Fibroblast of skin of scalp (primary cell): ENCODE results near the gene AACS.
A peak's percentile ranks its signal among the peaks of the same experiment; 100 is the strongest.

Source experiments
- DNase-seq: peaks from one replicate; pipeline ENCODE4 v3.0.0-alpha.2; 2013

The AACS gene

DNA sequence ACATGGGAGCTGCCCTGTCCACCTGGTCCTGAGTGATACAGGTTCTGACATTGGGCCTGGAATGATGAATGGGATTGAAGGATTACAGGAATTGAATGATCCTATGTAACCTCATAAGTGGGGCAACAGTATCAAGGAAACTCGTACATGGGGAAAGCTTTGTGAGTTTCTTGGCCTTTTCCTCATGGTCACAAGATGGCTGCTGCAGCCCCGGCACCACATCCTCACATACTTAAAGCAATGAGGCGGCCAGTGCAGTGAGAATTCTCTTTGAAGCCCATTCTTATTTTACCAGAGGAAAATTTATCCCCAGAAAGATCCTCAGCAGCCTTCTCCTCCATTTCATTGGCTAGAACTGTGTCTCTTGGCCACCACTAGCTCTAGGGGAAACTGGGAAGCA is 91.9 kb downstream of the AACS start:
- no peak for DNase-seq

GRCh38 chr12:125159702-125160101 is 94.5 kb downstream of the AACS start:
- no peak for DNase-seq

DNA sequence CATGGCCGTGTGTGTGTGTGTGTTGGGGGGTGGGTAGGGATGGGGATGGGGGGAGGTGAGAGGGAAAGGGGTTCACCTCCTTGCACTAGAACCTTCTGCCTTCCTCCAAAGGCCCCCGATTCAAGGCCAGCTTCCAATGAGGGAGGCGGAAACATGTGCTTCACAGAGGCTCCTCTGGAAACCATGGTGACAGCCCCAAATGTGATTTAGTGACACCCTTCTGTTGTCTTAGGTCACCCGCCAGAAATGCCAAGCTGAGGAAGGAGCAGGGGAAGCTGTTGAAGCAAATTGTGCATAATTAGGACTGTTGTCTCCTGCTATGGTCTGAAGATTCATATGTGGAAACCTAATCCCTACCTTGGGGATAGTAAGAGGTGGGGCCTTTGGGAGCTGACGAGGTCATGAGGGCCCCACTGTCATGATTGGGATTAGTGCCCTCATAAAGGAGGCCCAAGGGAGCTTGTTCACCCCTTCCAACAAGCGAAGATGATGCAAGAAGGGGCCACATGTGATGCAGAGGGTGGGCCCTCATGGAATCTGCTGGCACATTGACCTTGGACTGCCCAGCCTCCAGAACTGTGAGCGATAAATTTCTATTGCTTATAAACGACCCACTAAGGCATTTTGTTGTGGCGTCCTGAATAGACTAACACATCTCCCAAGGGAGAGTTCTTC is 95.2 kb downstream of the AACS start:
- no peak for DNase-seq

GRCh38 chr12:125161712-125162022 is 96.4 kb downstream of the AACS start:
- no peak for DNase-seq

GRCh38 chr12:125162489-125163028 is 97.3 kb downstream of the AACS start:
- DNase-seq = no peak

DNA sequence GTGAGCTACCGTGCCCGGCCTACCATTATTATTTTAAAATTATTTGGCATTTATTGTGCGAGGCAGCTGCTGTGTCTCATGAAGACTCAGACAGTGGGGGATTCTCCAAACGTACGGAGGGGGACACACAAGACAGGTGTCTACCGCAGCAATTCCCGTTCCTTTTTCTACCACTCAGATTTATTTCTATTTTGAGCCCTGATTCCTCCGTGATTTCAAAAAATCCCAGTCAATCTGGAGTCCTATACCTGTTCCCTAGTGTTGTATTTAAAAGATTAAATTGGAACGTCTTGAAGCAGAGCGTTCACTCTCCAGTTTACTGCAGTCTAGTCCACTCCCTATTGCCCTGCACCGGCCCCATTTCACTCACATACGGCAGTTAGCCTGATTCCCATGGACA is 97.9 kb downstream of the AACS start:
- DNase-seq = no peak

DNA sequence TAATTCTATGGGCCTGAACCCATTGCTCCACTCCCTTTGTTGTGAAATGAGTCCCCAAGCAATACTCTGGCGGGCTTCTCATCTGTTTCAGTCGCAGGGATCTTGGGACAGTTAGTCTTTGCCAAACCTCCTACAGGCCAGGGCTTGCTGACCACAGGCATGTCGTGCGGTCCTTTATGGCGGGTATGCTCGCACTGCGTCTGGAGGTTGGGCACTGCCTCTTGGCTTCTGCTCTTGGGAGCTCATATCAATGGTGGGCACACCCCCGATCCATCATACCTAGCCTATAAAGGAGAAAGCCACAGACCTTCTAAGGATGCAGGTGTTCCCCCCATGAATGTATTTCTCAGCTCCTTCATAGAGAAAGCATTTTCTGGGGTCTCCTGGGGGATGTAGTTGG is 99.3 kb downstream of the AACS start:
- no peak for DNase-seq

- no peak for DNase-seq
Measured at GRCh38 chr12:125166041-125166440, 100.8 kb downstream of the AACS start.

- DNase-seq = no peak
Measured at GRCh38 chr12:125167658-125168057, 102.4 kb downstream of the AACS start.

DNA sequence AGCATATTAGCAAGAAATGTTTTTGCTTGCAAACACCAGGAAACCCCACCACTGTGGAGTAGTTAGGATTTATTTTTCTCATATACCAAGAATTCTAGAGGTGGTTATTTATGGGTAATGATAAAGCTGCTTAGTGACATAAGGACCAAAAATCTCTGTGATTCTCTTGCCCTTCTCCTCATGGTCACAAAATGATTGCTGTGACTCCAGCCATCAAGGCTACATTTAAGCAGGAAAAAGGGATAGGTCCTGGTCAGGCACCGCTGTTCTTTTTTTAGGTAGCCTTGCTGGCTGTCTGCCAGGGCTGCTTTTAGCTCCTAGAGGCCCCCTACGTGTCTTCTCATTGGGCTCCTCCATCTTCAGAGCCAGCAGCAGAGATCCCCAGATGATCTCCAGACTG is 104.2 kb downstream of the AACS start:
- no peak for DNase-seq

GRCh38 chr12:125169870-125170269 is 104.6 kb downstream of the AACS start:
- DNase-seq = no peak

DNA sequence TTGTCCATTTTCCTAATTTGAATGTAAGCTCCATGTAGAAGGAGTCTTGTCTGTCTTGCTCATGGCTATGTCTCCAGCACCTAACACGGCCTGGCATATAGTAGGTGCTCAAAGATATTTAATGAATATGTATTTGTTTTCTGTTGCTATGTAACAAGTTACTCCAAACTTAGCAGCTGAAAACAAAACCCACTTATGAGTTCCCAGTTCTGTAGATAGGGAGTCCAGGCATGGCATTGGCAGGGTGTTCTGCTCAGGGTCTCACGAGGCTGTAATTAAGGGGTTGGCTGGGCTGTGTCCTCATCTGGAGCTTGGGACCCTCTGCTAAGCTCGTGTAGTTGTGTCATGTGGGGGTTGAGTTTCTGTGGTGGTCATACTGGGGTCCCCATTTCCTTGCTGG is 106.0 kb downstream of the AACS start:
- DNase-seq = no peak

DNA sequence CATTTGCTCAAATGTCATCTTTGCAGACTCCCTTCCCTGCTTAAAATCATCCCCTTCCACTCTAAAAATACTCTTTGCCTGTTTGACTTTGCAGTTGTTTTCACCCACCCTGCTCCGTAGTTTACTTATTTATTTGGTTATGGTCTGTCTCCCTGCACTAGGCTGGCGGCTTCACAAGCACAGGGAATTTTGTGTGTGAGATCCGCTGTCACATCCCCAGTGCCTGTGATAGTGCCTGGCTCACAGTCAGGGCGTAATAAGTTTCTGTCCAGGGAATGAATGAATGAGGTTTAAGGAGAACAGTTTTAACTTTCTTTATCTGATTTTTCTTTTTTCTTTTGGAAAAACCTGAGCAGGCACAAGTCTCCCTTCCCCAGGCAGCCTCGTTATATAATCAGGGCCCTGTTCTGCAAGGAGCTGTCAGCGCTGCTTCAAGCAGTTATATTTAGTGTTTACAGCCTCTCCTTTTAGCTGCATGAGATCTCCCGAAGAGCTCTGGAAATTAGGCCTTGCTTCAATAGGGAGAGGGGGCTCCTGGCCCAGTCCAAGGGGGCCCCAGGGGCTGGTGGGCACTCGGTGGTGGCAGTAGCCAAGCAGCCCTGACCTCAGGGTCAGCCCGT is 107.1 kb downstream of the AACS start:
- DNase-seq = no peak

DNA sequence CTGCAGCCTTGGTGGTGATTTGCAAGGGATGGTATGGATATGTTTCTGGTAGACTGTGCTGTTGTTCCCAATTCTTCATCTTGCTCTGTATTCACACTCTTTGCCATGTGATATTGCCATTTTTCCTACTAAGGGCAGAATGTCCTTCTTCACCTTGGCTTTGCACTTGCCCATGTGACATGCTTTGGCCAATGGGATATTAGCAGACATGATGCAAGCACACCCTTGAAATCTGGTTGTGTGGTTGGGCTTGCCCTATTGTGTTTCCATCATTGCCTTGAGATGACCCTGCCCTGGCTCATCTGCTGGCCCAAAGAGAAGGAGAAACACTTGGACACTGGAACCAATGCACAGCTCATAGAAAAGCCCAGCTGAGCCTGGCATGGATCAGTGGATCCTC is 110.3 kb downstream of the AACS start:
- no peak for DNase-seq

GRCh38 chr12:125178222-125178621 is 113.0 kb downstream of the AACS start:
- DNase-seq = no peak

DNA sequence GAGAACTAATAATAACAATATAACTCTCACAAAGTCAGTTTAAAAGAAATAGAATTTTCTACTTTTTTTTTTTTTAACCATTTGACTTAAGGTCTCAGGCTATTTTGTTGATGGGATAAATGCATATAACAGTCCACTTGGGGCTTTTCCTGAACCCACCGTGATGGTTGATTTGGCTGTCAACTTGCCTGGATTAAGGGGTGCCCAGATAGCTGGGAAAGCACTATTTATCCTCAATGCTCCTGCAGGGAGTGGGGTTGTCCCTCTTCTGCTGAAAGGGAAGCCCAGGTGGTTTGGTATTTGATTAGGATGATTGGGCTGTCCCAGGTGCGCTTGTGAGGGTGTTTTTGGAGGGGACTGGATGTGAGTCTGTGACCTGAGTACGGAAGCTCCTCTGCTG is 114.9 kb downstream of the AACS start:
- DNase-seq = no peak

- no peak for DNase-seq
Measured at GRCh38 chr12:125181107-125181506, 115.9 kb downstream of the AACS start.

GRCh38 chr12:125183187-125184067 is 118.2 kb downstream of the AACS start:
- DNase-seq = peak; percentile 84

DNA sequence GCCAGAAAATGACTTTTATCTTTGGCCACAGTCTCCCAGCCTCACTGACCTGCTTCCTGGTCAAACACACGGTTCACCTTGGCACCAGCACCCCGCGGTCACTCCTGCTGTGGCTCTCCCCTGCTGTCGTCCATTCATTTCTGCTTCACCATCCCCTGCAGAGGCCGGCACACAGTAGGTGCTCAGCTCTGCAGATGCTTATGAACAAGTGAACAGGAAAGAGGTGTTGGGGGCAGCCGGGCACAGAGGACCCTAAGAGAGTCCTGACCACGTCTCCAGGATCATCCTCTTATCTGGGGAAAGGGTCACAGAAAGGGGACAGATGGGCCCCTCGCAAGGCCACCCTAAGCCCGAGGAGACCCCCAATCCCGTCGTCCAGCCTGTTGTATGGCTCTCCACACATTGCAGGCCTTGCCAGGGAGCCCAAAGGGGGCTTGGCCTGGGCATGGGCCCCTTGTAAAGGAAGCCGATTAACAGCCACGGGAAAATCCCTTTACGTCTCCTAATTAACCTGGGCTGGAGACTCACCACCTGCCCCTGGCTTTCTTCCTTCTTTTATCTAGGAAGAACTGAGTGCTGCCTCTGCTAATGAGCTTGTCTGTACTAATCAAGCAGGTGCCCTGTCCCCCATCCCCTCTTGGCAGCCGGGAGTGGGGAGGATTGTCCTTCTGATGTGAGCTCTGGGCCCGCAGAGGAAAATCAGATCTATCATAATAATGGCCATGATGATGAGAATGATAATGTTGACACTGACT is 119.2 kb downstream of the AACS start:
- DNase-seq = no peak

- DNase-seq = peak; percentile 49
Measured at GRCh38 chr12:125185311-125185739, 120.1 kb downstream of the AACS start.

DNA sequence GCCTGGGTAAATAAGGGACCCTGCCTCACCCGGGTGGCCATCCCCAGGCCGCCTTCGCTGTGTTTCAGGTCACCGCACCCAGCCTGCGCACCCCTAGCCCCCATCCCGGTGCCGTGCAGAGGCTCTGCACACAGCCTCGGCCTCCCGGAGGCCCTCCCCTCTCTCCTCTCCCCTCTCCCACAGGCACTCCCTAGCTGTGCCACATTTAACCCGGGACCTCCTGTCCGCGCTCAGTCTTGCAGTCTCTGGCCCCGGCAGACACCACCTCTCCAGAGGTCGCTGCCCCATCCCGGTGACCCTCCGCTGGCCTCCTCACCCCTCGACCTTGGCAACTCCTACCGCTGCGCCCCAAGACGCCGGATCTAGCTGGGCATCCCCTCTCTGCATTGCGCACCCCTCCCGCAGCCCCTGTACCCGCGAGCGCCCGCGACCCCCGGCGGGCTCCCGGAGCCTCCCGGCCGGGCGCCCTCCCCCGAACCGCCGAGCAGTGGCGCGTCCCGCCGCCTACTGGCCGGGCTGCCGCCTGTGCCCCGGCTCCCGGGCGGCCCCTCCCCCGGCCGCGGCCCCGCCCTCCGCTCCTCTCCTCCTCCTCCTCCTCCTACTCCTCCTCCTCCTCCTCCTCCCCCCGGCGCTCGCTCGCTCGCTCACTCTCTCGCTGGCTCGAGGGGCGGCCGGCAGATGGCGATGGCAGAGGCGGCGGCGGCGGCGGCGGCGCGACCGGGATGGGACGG is 120.7 kb downstream of the AACS start, which contains the start of gene TMEM132B:
TMEM132B (plus strand) TSS at position 647 of the 731 bp plus-strand sequence.
- peak; percentile 86 for DNase-seq
